ENCODE data around the gene OTX1. TPM values are rescaled to one million over a fixed set of nuclear protein-coding genes. Genes with fewer than 3 reads are reported as not detected.
"Not testable (repeated sequence)": the region's sequence is repeated elsewhere in the genome, so short reads cannot be mapped to it uniquely, and the experiment has no call there.

OTX1 gene
- total RNA-seq, 1 donor from 2014 or later = 0.87 TPM

GRCh38 chr2:63009490-63009889, 41.1 kb upstream of the OTX1 start:
- peaks cover 5% of the 10 kb centered on the region for H3K4me1 Mint-ChIP-seq
- peaks cover 5% of the 10 kb centered on the region for H3K9me3 Mint-ChIP-seq

GRCh38 chr2:63012541-63012940, 38.1 kb upstream of the OTX1 start:
- Mint-ChIP-seq H3K9me3 (peaks cover 5% of the 10 kb centered on the region), H3K27ac (no peak overlapping the region), H3K4me3 (no peak overlapping the region), H3K27me3 (ENCODE audit: low read depth) (no peaks in the 10 kb centered on the region), H3K36me3 (peaks cover 15% of the 10 kb centered on the region), H3K4me1 (peaks cover 5% of the 10 kb centered on the region)
- DNase-seq (ENCODE audit: low spot score in 2 of 2, unreplicated experiment in 2 of 2) = no peak
- no peak for TF ChIP-seq CTCF (IDR thresholded peaks at IDR 0.05; ENCODE audit: unreplicated experiment)

More at GRCh38 chr2:63009490-63009889, 41.1 kb upstream of the OTX1 start:
- TF ChIP-seq CTCF (IDR thresholded peaks at IDR 0.05; ENCODE audit: unreplicated experiment) = no peak
- Mint-ChIP-seq H3K27me3 (ENCODE audit: low read depth) (no peaks in the 10 kb centered on the region), H3K4me3 (no peak overlapping the region), H3K27ac (no peak overlapping the region), H3K36me3 (peaks cover 13% of the 10 kb centered on the region)
- DNase-seq (ENCODE audit: low spot score in 2 of 2, unreplicated experiment in 2 of 2) = no peak

GRCh38 chr2:63013438-63013837, 37.2 kb upstream of the OTX1 start:
- H3K27me3 Mint-ChIP-seq (ENCODE audit: low read depth) = no peaks in the 10 kb centered on the region
- no peak for DNase-seq (ENCODE audit: low spot score in 2 of 2, unreplicated experiment in 2 of 2)
- H3K9me3 Mint-ChIP-seq = peaks cover 5% of the 10 kb centered on the region

GRCh38 chr2:63015389-63015788, 35.2 kb upstream of the OTX1 start:
- DNase-seq (ENCODE audit: low spot score in 2 of 2, unreplicated experiment in 2 of 2) = no peak
- Mint-ChIP-seq H3K4me3 (no peak overlapping the region), H3K9me3 (peaks cover 5% of the 10 kb centered on the region), H3K27me3 (ENCODE audit: low read depth) (no peaks in the 10 kb centered on the region), H3K27ac (no peak overlapping the region), H3K4me1 (peaks cover 5% of the 10 kb centered on the region), H3K36me3 (peaks cover 15% of the 10 kb centered on the region)
- no peak for TF ChIP-seq CTCF (IDR thresholded peaks at IDR 0.05; ENCODE audit: unreplicated experiment)

More at GRCh38 chr2:63013438-63013837, 37.2 kb upstream of the OTX1 start:
- H3K4me3 Mint-ChIP-seq = no peak overlapping the region
- no peak for TF ChIP-seq CTCF (IDR thresholded peaks at IDR 0.05; ENCODE audit: unreplicated experiment)
- H3K4me1 Mint-ChIP-seq = peaks cover 5% of the 10 kb centered on the region
- H3K27ac Mint-ChIP-seq = no peak overlapping the region
- peaks cover 15% of the 10 kb centered on the region for H3K36me3 Mint-ChIP-seq

- no peak overlapping the region for H3K27ac Mint-ChIP-seq
- no peaks in the 10 kb centered on the region for H3K27me3 Mint-ChIP-seq (ENCODE audit: low read depth)
- H3K36me3 Mint-ChIP-seq = peaks cover 13% of the 10 kb centered on the region
- H3K4me1 Mint-ChIP-seq = no peaks in the 10 kb centered on the region
- no peak for DNase-seq (ENCODE audit: low spot score in 2 of 2, unreplicated experiment in 2 of 2)
- TF ChIP-seq CTCF (IDR thresholded peaks at IDR 0.05; ENCODE audit: unreplicated experiment) = no peak
- H3K4me3 Mint-ChIP-seq = no peak overlapping the region
- H3K9me3 Mint-ChIP-seq = peaks cover 3% of the 10 kb centered on the region
Measured at GRCh38 chr2:63018439-63018838, 32.2 kb upstream of the OTX1 start.

- DNase-seq (ENCODE audit: low spot score in 2 of 2, unreplicated experiment in 2 of 2); H3K4me3 Mint-ChIP-seq; H3K4me1 Mint-ChIP-seq; H3K9me3 Mint-ChIP-seq; H3K27me3 Mint-ChIP-seq (ENCODE audit: low read depth); H3K27ac Mint-ChIP-seq: not testable (repeated sequence)
- peaks cover 13% of the 10 kb centered on the region for H3K36me3 Mint-ChIP-seq
Measured at GRCh38 chr2:63019686-63020085, 30.9 kb upstream of the OTX1 start.

Measured in mesothelial cell of epicardium (in vitro differentiated cells).